CD4-positive, alpha-beta T cell treated with Interleukin-15 for 4 hours (primary cell): ENCODE measurements around the gene CADPS.

ENCODE experiments used
- DNase-seq: peaks from one replicate; pipeline ENCODE4 v3.0.0-alpha.2; 2020; ENCODE audit warnings: low spot score

CADPS gene

DNA sequence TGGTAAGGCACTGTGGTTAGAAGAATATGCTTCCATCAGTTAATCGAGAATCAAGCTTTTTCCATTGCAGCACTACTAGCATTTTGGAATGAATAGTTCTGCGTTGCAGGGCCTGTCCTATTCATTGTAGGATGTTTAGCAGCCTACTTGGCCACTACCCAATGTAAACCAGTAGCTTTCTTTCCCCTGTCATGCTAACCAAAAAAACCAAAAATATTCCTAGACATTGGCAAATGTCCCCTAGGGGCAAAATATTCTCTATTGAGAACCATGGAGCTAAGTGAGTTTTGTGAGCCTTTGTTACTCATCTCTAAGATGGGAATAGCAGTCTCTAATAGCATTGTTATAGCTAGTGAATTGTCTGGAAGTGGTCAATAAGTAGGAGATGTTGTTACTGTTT lies 187.2 kb downstream of the CADPS start:
- DNase-seq, result no peak

- DNase-seq, result no peak
Observed at GRCh38 chr3:62686503-62687294, 188.5 kb downstream of the CADPS start.

- no peak for DNase-seq
Observed at GRCh38 chr3:62682826-62683225, 192.4 kb downstream of the CADPS start.

DNA sequence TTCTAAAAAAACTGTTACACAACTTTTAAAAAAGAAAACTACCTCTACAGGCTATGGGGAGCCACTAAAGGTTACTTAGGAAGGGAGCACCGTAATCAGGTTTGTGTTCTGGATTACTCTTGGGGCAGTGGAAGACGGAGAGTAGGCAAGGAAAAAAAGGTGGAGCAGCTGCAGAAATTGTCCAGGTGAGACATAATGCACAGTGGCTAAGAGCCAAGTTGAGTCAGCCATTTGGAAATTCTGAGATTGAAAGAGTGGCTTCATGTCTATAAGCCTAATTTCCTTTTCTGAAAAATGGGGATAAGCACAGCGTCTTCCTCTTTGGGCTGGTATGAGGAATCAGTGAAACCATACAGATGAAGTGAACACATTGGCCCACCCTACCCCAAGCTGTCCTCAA lies 195.2 kb downstream of the CADPS start:
- DNase-seq, result no peak

DNA sequence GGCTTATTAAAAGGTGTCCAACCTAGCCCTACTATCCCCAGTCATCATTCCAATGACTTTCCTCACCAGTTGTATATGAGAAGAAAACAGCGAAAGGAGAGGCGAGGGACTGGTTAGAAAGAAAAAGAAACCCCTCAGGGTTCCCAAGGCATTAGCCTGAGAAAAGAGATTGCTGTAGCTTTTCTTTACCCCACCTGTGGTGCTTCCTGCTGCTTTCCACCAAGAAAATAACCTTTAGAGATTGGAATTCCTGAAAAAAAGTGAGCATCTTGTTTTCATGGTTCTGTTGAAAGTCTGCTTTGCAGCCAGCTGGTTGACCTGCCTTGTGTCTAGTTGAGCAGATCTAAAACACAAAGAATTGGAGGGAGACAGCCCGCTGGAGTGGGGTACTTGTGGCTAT lies 196.4 kb downstream of the CADPS start:
- DNase-seq, result no peak

DNA sequence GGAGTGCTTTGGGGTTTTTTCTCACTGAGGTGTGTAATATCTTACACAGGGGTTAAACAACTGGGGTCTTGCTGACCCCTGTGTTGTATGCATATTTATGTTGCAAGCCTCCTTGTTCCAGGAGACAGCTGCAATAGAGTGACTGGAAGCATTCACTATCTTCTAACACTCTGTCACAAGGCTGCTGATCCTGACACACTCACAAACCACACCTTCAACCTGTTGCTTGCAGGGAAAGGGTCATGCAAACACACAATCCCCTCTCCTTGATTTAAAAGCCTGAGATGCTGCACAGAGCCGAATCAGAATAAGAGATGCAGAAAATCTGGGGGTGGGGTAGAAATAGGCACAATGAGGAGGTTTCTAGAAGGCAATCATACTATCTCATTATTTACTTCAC lies 197.3 kb downstream of the CADPS start:
- no peak for DNase-seq

DNA sequence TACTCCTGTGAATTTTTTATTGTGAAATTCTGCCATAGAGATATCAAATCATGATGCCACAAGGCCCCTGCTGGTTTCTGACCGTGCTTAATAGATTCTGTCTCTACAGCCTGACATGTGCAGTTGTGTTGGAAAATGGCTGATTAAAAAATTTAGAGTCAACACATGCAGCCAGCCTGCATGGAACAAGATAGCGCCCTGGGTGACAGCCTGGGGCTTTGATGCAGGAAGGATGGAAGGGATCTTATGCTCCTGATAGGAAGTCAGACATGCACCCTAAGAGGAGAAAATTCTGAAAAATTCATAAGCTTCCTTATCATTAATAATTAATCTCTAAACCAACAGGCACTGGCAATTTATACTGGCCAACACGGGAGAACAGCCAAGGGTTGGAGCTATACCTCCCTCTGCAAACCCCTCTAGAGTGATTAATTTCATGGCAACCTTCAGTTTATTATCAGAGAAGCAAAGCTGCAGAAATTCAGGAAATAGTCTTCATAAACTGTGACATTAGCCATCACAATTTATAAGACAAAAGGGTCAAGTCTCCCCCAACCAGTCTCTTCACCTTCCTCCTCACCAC lies 198.4 kb downstream of the CADPS start:
- no peak for DNase-seq

GRCh38 chr3:62675492-62675891 lies 199.7 kb downstream of the CADPS start:
- no peak for DNase-seq

DNA sequence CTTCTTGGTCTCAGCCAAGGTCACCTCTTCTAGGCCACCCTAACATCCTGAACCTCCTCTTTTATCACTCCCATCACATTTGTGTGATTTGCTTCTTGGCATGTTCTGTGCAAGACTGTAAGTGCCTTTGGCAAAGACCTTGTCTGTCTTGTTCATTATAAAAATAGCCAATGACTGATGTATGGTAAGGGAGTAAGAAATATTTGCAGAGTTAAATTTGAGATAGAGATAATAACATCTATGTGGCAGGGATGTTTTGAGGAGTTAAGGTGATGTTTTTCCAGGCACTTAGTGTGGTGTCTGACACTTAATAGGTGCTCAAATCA lies 202.3 kb downstream of the CADPS start:
- DNase-seq, result no peak

GRCh38 chr3:62672270-62672987 lies 202.8 kb downstream of the CADPS start:
- no peak for DNase-seq

- no peak for DNase-seq
Observed at GRCh38 chr3:62670351-62670750, 204.9 kb downstream of the CADPS start.

DNA sequence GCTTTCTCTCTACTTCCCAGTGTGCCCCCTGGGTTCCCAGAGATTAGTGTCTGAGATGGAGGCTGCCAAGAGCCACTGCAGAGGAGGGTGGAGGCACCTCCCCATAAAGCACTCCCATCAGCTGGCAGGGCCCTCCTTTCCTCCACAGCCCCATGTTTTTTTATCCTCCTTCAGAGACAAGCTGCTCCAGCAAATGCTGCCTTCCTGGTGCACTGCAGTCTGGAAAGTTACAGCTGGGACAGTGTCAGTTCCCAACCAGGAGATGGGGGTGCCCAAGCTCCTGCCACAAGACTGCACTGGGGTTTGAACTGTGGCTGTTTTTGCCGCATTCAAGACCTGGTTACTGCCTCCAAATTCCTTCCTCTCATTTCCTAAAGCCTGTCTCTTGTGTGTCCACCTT lies 206.1 kb downstream of the CADPS start:
- DNase-seq, result no peak

DNA sequence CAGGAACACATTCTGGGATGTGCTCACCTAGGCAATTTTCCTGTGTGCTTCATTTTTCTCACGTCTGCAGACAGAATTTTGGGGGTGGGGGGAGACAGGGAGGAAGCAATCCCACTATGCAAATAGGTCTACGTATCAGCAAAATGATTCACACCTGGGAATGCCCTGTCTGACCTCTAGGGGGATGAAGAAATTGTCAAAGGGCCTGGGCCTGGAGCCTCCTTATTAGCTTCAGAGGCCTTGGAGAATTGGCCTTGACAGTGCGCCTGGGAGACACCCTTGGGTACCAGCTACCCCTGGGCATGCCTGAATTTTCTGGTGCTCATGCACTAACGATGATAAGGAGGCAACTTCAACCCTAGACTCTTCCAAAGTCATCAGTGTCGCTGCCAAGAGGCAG lies 207.5 kb downstream of the CADPS start:
- DNase-seq, result no peak

- peak; percentile 3 for DNase-seq
Observed at GRCh38 chr3:62665627-62666437, 209.4 kb downstream of the CADPS start.

DNA sequence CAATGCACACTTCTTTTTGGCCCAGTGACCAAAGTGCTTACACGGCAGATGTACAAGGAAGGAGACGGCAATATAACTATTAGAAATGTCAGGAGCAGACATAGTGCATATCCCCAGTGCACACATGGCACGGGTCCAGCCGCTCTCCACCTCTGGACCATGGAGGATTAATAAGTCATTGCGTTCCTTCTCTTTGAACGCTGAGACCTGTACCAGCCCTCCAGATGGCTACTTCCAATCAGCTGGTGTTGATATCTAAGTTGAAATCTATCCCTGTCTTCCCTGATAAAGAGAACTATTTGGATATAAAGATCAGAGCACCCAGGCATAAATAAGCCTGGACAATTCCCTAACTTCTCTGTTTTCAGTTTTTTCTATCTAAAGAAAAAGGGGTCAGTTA lies 212.5 kb downstream of the CADPS start:
- no peak for DNase-seq

DNA sequence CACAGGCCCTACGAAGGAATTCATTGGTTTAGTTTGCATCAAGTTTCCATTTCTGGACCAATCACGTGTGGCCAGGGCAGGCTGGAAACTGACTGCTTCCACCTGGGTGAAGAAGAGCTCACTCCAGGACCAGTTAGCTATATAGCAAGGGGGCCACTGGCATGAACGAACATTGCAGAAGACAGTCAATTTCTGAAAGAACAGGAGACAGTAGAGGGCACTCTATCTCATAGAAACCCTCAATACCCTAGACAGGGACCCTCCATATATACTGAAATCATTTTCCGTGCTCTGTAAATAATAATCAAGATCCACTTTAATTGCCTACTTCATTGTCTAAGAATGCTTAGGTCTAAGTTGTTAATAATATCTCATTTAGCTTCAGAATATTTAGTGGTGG lies 215.6 kb downstream of the CADPS start:
- DNase-seq, result no peak

- DNase-seq, result no peak
Observed at GRCh38 chr3:62655691-62656063, 219.5 kb downstream of the CADPS start.

DNA sequence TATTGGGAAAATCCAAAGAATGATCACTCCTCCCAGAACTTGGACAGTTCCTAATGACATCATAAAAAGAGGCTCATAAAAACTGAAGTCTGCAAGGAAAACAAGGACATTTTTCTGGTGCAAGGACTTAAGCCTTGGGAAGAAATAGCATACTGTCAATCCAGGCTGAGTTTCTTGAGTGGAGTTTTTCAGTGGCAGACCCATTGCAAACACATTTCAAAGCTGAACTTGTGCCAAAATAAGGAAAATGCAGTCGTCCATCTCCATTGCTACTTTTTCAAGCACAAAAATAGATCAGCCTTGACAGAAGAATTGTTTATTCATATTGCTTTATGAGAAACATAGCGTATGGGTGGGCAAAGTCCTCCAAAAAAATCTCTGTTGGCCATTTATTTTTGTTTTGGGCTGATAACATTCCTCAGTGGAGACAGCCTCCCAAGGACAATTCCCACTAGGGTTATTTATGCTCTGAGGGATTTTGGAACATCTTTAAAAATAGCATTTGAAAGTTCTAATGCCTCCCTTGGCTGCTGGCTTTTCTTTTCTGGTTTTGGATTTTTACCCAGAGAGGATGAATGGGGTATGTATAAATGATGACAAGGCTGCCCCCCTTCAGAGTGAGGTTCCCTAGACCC lies 220.0 kb downstream of the CADPS start:
- DNase-seq, result no peak

- DNase-seq, result no peak
Observed at GRCh38 chr3:62653796-62654195, 221.4 kb downstream of the CADPS start.

DNA sequence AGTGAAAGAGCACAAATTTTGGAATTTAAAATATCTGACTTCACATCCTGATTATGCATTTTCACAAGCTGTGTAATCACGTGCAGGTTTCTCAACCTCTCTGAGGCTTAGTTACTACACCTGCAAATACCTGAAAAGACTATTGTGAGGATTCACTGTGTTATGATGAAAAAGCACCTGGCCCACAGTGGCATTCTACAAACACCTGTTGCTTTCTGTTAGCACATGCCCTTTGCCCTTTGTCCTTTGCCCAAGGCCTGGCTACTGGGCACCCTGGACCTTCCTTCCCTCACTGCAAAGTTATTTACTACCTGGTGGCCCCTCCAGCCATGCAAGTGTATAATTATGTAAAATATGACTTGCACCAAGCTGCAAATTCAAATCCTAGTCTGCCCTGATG lies 227.5 kb downstream of the CADPS start:
- no peak for DNase-seq

DNA sequence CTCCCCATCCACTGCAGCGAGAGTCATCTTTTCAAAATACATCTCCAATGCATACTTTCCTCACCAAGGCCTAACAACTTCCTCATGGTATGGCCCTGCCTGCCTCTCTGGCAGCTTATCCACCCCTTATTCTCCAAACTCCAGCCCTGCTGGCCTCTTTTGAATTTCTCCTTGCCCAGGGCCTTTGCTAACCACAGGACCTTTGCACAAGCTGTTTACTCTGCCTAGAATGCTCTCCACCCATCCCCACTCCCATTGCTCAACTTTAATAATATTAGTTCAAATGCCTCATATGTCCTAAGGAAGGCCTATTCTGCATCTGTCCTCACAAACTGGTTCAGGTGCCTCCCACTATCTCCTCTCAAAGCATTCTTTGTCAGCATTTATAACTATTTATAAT lies 230.7 kb downstream of the CADPS start:
- no peak for DNase-seq

DNA sequence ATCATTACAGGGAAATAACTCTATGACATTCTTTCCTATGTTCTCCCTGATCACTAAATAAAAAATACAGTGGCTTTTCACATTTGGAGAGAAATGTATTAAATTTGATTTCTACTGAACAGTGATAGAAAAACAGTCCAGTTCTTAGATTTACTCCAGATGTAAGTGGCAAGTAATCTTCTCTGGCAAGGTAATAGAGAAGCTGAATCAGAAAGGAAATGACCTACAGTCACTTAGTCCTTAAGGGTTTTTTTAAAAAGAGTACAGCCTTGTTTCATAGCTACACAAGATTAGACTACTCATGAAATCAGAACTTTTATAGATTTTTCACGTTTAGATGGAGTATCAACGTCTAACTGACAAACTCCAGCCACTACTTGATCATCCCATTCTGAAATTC lies 236.9 kb downstream of the CADPS start:
- DNase-seq, result no peak
